Nephron progenitor cell (in vitro differentiated cells): ENCODE measurements around the gene CAMP.

Experiments used
- DNase-seq: peaks from one replicate; pipeline ENCODE4 v3.0.0; 2021
- H3K27ac Mint-ChIP-seq: 2 replicates; pipeline ENCODE4 v1.8.0; 2021; ENCODE audit warnings: mild to moderate bottlenecking, moderate library complexity, mixed read lengths
- H3K27me3 Mint-ChIP-seq: 2 replicates; pipeline ENCODE4 v1.8.0; 2021; ENCODE audit warnings: mild to moderate bottlenecking, low read depth, mixed read lengths; ENCODE audit not compliant: poor library complexity
- H3K36me3 Mint-ChIP-seq: 2 replicates; pipeline ENCODE4 v1.8.0; 2021; ENCODE audit warnings: low read depth, mixed read lengths
- H3K4me1 Mint-ChIP-seq: 2 replicates; pipeline ENCODE4 v1.8.0; 2021; ENCODE audit warnings: mixed read lengths
- H3K4me3 Mint-ChIP-seq: 2 replicates; pipeline ENCODE4 v1.8.0; 2021; ENCODE audit warnings: mild to moderate bottlenecking, moderate library complexity, mixed read lengths
- H3K9me3 Mint-ChIP-seq: 2 replicates; pipeline ENCODE4 v1.8.0; 2021; ENCODE audit warnings: mild to moderate bottlenecking, moderate library complexity, mixed read lengths
- TF ChIP-seq, protein P1 (sequence below): fragments of 200-600 bp; sonication (generic); IDR thresholded peaks from 2 replicates; pipeline ENCODE4 v1.5.0; 2021; ENCODE audit warnings: antibody characterized with exemption

Gene CAMP

DNA sequence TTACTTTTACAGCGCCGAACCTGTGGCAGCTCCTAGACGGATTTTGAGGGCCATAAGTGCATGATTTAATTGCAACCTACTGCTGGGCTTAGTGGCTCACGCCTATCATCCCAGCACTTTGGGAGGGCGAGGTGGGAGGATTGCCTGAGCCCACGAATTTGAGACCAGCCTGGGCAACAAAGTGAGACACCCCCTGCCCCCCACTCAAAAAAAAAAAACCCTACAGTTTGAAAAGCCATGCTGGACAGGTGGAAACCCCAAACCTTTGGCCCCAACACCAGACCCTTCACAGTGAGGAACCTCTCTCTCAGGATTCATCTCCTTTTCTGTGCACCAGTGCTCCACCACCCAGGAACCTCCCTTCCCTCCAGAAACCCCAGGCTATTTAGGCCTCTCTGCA, 34.0 kb upstream of the CAMP start:
- Mint-ChIP-seq H3K9me3 (no peaks in the 10 kb centered on the region), H3K4me1 (peaks cover 36% of the 10 kb centered on the region), H3K27ac (no peak overlapping the region), H3K36me3 (peaks cover 16% of the 10 kb centered on the region), H3K27me3 (peaks cover 16% of the 10 kb centered on the region), H3K4me3 (no peak overlapping the region)
- TF ChIP-seq, protein P1, sequence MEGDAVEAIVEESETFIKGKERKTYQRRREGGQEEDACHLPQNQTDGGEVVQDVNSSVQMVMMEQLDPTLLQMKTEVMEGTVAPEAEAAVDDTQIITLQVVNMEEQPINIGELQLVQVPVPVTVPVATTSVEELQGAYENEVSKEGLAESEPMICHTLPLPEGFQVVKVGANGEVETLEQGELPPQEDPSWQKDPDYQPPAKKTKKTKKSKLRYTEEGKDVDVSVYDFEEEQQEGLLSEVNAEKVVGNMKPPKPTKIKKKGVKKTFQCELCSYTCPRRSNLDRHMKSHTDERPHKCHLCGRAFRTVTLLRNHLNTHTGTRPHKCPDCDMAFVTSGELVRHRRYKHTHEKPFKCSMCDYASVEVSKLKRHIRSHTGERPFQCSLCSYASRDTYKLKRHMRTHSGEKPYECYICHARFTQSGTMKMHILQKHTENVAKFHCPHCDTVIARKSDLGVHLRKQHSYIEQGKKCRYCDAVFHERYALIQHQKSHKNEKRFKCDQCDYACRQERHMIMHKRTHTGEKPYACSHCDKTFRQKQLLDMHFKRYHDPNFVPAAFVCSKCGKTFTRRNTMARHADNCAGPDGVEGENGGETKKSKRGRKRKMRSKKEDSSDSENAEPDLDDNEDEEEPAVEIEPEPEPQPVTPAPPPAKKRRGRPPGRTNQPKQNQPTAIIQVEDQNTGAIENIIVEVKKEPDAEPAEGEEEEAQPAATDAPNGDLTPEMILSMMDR, result no peak
- no peak for DNase-seq

DNA sequence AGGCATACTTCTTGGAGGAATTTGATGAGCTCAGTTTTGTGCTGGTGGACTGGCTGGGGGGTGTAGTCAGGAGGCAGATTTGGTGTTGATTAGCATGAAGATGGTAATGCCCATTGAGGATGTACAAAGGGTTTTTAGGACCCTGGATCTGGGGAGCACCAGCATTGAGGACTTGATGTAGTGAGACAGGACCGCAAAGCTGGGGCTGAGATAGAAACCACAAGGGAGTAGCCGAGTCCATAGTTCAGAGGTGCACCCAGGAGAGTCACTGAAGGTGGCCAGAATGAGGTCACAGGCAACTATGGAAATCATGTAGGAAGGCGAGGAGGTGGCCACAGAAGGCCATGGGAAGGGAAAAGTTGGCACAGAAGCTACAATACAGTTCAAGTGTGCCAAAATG, 32.4 kb upstream of the CAMP start:
- Mint-ChIP-seq H3K27me3 (peaks cover 20% of the 10 kb centered on the region), H3K36me3 (peaks cover 2% of the 10 kb centered on the region), H3K9me3 (no peaks in the 10 kb centered on the region), H3K27ac (no peak overlapping the region), H3K4me1 (peaks cover 27% of the 10 kb centered on the region), H3K4me3 (no peak overlapping the region)
- TF ChIP-seq, protein P1, result no peak
- DNase-seq, result no peak

DNA sequence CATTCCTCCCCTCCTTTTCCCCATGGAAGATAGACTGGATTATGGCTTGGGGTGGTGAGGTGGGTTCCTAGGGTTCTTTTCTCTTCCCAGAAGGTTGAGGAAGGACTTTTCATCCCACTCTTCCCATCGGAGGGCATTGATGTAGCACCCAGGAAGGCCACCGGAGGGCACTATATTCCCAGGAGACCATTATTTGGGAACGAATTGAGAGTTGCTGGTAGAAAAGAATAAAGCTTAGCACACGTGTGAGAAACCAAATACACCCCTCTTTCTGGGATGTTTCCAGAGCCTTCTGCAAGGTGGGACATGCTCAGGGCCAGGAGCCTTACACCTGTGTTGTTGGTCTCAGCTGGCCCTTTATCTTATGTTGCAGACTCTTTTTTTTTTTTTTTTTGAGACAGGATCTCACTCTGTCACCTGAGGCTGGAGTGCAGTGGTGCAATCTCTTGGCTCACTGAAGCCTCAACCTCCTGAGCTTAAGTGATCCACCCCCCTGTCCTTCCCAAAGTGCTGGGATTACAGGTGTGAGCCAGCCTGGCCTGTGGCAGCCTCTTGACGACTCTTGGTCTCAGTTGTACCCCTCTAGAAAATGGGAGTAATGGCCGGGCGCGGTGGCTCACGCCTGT, 28.7 kb upstream of the CAMP start:
- Mint-ChIP-seq H3K36me3 (no peaks in the 10 kb centered on the region), H3K27ac (no peak overlapping the region), H3K9me3 (no peaks in the 10 kb centered on the region), H3K4me3 (no peak overlapping the region), H3K27me3 (peaks cover 21% of the 10 kb centered on the region), H3K4me1 (peaks cover 21% of the 10 kb centered on the region)
- DNase-seq, result peak; percentile 75
- TF ChIP-seq, protein P1, result peak; percentile 80

DNA sequence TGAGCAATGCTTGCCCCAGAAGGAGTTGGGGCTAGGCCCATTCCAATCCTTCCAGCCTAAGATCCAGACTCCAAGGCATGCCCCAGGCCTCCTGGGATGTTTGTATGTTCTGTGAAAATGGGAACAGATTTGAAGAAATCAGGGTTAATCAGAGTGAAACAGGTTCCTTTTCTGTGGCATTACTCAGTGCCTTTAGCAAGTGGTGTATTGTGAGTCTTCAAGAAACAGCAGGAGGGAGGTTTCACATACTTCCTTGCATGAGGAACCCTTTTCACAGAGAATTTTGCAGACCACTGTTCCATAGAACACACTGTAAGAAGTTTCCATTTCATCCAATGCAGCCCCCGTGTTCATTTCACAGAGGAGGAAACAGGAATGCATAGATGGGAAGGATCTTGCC, 26.7 kb upstream of the CAMP start:
- no peaks in the 10 kb centered on the region for H3K9me3 Mint-ChIP-seq
- TF ChIP-seq, protein P1, result no peak
- no peak overlapping the region for H3K27ac Mint-ChIP-seq
- H3K4me1 Mint-ChIP-seq, result peaks cover 21% of the 10 kb centered on the region
- DNase-seq, result no peak
- no peaks in the 10 kb centered on the region for H3K36me3 Mint-ChIP-seq
- H3K4me3 Mint-ChIP-seq, result no peak overlapping the region
- peaks cover 17% of the 10 kb centered on the region for H3K27me3 Mint-ChIP-seq

DNA sequence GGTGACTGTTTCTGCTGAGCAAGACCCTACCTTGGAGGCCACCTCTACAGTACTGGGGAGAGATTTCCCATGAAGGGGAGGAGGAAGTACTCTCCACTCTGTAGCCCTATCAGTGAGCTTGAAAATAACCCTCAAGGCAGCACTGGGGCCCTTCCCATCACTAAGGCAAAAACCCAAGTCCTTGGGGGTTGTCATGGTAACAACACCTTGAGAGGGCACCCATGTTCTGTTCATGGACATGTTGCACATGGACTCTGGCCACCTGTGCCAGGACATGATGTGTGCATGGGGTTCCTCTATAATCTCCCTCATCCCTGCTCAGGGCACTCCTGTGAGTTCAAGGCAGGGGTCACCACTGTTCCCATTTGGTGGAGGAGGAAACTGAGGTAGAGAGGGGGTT, 24.2 kb upstream of the CAMP start:
- H3K9me3 Mint-ChIP-seq, result no peaks in the 10 kb centered on the region
- no peaks in the 10 kb centered on the region for H3K36me3 Mint-ChIP-seq
- H3K4me3 Mint-ChIP-seq, result no peak overlapping the region
- TF ChIP-seq, protein P1, result no peak
- no peak overlapping the region for H3K27ac Mint-ChIP-seq
- DNase-seq, result no peak
- peaks cover 9% of the 10 kb centered on the region for H3K27me3 Mint-ChIP-seq
- H3K4me1 Mint-ChIP-seq, result peaks cover 17% of the 10 kb centered on the region

DNA sequence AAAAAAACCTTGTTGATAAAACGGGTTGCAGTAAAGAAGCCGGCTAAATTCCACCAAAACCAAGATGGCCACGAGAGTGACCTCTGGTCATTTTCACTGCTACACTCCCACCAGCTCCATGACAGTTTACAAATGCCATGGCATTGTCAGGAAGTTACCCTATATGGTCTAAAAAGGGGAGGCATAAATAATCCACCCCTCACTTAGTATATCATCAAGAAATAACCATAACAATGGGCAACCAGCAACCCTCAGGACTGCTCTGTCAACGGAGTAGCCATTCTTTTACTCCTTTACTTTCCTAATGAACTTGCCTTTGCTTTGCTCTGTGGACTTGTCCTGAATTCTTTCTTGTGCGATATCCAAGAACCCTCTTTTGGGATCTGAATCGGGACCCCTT, 20.7 kb upstream of the CAMP start:
- TF ChIP-seq, protein P1, result no peak
- H3K4me3 Mint-ChIP-seq, result no peak overlapping the region

More for the DNA sequence above, 20.7 kb upstream of the CAMP start:
- Mint-ChIP-seq H3K9me3 (no peaks in the 10 kb centered on the region), H3K27me3 (peaks cover 3% of the 10 kb centered on the region), H3K36me3 (no peaks in the 10 kb centered on the region), H3K4me1 (no peaks in the 10 kb centered on the region), H3K27ac (peak overlapping the region; percentile 36)
- DNase-seq, result no peak
